A673 (cell line): Measurements from ENCODE around the gene NFASC.

Experiments used
- EZH2 ChIP-seq: fragments of 200-600 bp; sonication (generic); IDR thresholded peaks from 2 replicates; pipeline ENCODE4 v1.6.1; 2017; ENCODE audit warnings: borderline replicate concordance, low read depth, mild to moderate bottlenecking, mixed read lengths, antibody characterized with exemption, low read length; ENCODE audit not compliant: poor library complexity, severe bottlenecking
- TF ChIP-seq, protein P1 (sequence below): fragments of 300-800, 200-600 bp; sonication (generic); conservative IDR thresholded peaks from 2 replicates; pipeline ENCODE4 v1.5.1; 2017; ENCODE audit warnings: low read depth, mild to moderate bottlenecking, antibody characterized with exemption, low read length, moderate library complexity, mixed read lengths

DNA sequence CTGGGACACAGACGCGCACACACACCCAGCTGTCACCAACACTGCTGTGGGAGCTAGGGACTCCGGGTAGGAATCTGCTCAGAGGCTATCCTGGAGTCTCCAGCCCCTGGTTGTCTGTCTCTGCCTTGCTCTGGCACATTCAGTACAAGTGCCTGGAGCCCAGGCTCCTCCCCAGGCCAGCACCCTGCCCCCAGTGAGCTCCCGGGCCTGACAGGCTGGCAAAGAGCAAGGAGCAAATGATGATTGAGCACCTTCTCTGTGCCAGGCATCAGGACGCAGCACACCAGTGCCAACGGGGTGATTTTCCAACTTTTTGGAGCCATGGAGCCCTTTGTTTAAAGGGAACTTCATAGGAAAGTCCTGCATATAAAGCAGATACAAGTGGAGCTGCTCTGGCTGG lies 178.8 kb downstream of the NFASC start:
- TF ChIP-seq, protein P1, sequence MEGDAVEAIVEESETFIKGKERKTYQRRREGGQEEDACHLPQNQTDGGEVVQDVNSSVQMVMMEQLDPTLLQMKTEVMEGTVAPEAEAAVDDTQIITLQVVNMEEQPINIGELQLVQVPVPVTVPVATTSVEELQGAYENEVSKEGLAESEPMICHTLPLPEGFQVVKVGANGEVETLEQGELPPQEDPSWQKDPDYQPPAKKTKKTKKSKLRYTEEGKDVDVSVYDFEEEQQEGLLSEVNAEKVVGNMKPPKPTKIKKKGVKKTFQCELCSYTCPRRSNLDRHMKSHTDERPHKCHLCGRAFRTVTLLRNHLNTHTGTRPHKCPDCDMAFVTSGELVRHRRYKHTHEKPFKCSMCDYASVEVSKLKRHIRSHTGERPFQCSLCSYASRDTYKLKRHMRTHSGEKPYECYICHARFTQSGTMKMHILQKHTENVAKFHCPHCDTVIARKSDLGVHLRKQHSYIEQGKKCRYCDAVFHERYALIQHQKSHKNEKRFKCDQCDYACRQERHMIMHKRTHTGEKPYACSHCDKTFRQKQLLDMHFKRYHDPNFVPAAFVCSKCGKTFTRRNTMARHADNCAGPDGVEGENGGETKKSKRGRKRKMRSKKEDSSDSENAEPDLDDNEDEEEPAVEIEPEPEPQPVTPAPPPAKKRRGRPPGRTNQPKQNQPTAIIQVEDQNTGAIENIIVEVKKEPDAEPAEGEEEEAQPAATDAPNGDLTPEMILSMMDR: no peak
- no peak for TF ChIP-seq EZH2
